ENCODE results near the gene AQP10. TPM values are rescaled to one million over a fixed set of nuclear protein-coding genes. Genes with fewer than 3 reads are reported as not detected.
"Not testable (repeated sequence)": the region's sequence is repeated elsewhere in the genome, so short reads cannot be mapped to it uniquely, and the experiment has no call there.

Gene AQP10
- total RNA-seq, 1 donor from 2014 or later, result 0.16 TPM

DNA sequence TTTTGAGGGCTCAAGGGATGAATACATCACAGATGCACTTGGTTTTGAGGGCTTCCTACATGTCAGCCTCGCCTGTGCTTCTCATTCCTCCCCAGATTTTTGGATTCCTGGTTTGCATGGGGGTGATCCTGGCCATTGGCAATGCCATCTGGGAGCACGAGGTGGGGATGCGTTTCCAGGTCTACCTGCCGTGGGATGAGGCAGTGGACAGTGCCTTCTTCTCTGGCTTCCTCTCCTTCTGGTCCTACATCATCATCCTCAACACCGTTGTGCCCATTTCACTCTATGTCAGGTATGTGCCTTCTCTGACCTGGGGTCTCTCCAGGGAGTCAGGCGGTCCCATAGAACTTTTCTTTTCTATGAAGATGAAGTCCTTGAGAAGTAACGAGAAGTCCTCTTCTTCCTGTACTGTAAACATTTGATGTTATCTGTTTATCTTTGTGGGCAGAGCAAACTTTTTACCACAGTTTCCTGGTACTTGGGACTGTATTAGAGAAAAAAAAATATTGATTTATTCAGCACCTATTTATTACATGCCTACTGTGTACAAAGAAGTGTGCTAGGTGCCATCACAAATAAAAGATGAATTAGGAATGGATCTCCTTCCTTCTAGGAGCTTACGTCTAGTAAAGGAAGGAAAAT is 16.5 kb downstream of the AQP10 start:
- TF ChIP-seq, protein P1, sequence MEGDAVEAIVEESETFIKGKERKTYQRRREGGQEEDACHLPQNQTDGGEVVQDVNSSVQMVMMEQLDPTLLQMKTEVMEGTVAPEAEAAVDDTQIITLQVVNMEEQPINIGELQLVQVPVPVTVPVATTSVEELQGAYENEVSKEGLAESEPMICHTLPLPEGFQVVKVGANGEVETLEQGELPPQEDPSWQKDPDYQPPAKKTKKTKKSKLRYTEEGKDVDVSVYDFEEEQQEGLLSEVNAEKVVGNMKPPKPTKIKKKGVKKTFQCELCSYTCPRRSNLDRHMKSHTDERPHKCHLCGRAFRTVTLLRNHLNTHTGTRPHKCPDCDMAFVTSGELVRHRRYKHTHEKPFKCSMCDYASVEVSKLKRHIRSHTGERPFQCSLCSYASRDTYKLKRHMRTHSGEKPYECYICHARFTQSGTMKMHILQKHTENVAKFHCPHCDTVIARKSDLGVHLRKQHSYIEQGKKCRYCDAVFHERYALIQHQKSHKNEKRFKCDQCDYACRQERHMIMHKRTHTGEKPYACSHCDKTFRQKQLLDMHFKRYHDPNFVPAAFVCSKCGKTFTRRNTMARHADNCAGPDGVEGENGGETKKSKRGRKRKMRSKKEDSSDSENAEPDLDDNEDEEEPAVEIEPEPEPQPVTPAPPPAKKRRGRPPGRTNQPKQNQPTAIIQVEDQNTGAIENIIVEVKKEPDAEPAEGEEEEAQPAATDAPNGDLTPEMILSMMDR (IDR thresholded peaks at IDR 0.05; ENCODE audit: borderline replicate concordance), result no peak
- Histone ChIP-seq H3K4me3 (no peak overlapping the region), H3K36me3 (peaks cover 70% of the 10 kb centered on the region), H3K27ac (replicated peaks) (no peak overlapping the region), H3K4me1 (peaks cover 15% of the 10 kb centered on the region), H3K9me3 (replicated peaks) (no peaks in the 10 kb centered on the region), H3K27me3 (ENCODE audit: low read depth) (no peaks in the 10 kb centered on the region)
- no peak for DNase-seq
- intact Hi-C loops (cut with micrococcal nuclease), result no loop called here

DNA sequence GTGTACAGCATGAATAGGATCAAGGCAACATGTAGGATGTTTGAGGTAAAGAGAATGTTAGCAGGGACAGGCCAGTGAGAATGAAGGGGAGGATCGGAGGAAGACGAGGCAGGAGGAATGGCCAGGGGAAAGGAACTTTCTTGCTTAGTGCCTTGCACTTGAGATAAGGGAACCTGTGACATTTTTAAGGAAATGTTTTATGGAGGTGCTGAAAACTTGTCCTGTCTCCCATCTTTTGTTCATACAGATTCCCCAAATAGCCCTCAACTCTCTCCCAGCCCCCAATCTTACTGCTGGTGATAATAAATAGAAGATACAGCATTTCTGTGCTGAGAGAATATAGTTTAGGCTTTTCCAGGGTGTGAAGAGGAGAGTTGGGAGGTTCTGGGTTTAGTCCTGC is 18.0 kb downstream of the AQP10 start:
- H3K36me3 ChIP-seq, result peaks cover 75% of the 10 kb centered on the region
- no peak overlapping the region for H3K4me3 ChIP-seq
- peaks cover 21% of the 10 kb centered on the region for H3K4me1 ChIP-seq
- H3K27ac ChIP-seq (replicated peaks), result no peak overlapping the region
- no peak for DNase-seq
- TF ChIP-seq, protein P1 (IDR thresholded peaks at IDR 0.05; ENCODE audit: borderline replicate concordance), result no peak
- H3K9me3 ChIP-seq (replicated peaks), result no peaks in the 10 kb centered on the region
- intact Hi-C loops (cut with micrococcal nuclease), result no loop called here
- H3K27me3 ChIP-seq (ENCODE audit: low read depth), result no peaks in the 10 kb centered on the region

DNA sequence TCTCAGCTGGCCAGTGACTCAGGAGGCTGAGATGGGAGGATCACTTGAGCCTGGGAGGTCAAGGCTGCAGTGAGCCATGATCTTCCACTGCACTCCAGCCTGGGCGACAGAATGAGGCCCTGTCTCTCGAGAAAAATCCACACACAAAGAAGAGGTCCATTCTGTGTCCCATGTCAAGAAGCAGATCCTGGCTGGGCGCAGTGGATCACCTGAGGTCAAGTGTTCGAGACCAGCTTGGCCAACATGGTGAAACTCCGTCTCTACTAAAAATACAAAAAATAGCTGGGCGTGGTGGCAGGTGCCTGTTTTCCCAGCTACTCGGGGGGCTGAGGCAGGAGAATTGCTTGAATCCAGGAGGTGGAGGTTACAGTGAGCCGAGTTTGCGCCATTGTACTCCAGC is 20.5 kb downstream of the AQP10 start:
- H3K27ac ChIP-seq (replicated peaks), result not testable (repeated sequence)

DNA sequence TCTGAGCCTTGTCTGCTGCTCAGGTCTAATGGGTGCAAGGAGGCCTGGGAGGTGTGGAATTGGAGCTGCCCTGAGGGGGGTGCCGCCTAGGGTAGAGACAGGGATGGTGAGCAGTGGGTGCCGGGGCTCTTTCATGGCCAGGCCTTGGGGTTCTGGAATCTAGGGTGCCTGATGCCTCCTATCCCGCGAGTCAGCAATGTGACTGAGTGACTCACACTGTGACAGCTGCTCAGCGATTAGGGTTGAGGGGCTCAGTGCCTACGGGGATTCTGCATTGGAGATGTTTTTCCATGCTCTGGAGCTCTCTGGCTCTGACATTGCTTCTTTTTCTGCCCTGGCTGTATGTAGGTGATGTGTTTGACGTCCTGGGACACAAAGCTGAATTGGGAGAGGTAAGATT is 21.2 kb downstream of the AQP10 start:
- H3K9me3 ChIP-seq (replicated peaks), result no peaks in the 10 kb centered on the region
- no peak overlapping the region for H3K4me3 ChIP-seq
- H3K36me3 ChIP-seq, result peaks cover 99% of the 10 kb centered on the region
- no peaks in the 10 kb centered on the region for H3K27me3 ChIP-seq (ENCODE audit: low read depth)
- no peak for DNase-seq
- intact Hi-C loops (cut with micrococcal nuclease), result no loop called here
- no peak overlapping the region for H3K27ac ChIP-seq (replicated peaks)
- peaks cover 7% of the 10 kb centered on the region for H3K4me1 ChIP-seq
- TF ChIP-seq, protein P1 (IDR thresholded peaks at IDR 0.05; ENCODE audit: borderline replicate concordance), result no peak

More for the DNA sequence above, 20.5 kb downstream of the AQP10 start:
- peaks cover 93% of the 10 kb centered on the region for H3K36me3 ChIP-seq
- DNase-seq; H3K9me3 ChIP-seq (replicated peaks); H3K4me1 ChIP-seq; H3K4me3 ChIP-seq; intact Hi-C loops (cut with micrococcal nuclease); H3K27me3 ChIP-seq (ENCODE audit: low read depth): not testable (repeated sequence)

DNA sequence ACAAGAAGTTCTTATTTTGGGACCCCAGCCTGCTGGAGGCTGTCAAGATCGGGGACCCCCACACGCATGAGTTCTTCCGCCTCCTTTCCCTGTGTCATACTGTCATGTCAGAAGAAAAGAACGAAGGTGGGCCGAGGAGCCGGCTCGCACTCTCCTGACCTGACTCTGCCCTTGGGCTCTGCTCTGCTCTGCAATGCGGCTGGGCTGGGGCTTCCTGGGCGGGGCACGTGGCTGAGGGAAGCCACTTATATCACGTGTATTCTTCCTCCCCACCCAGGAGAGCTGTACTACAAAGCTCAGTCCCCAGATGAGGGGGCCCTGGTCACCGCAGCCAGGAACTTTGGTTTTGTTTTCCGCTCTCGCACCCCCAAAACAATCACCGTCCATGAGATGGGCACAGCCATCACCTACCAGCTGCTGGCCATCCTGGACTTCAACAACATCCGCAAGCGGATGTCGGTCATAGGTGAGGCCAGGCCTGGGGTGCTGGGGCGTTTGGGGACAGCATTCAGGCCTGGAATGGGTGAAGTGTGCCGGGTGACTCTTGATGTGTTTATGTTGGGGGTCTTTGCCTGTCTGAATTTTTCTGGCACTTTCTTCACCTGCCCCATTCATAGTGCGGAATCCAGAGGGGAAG is 22.1 kb downstream of the AQP10 start:
- Histone ChIP-seq H3K36me3 (peaks cover 97% of the 10 kb centered on the region), H3K4me3 (no peak overlapping the region), H3K4me1 (peaks cover 7% of the 10 kb centered on the region), H3K27me3 (ENCODE audit: low read depth) (no peaks in the 10 kb centered on the region), H3K27ac (replicated peaks) (no peak overlapping the region), H3K9me3 (replicated peaks) (no peaks in the 10 kb centered on the region)
- no peak for DNase-seq
- intact Hi-C loops (cut with micrococcal nuclease), result no loop called here
- TF ChIP-seq, protein P1 (IDR thresholded peaks at IDR 0.05; ENCODE audit: borderline replicate concordance), result no peak
